K562 (cell line): ENCODE results near the gene BECN2. TPM values are rescaled to one million over a fixed set of nuclear protein-coding genes. Genes with fewer than 3 reads are reported as not detected.

ENCODE experiments used
- BRD9 ChIP-seq: fragments of 450-650 bp; IDR thresholded peaks from 2 replicates; pipeline ENCODE4 v1.6.1; 2018; ENCODE audit warnings: low read depth; ENCODE audit not compliant: partially characterized antibody
- CBX5 ChIP-seq: IDR thresholded peaks from 2 replicates; pipeline ENCODE4 v1.6.1; 2014; ENCODE audit warnings: low read depth, borderline replicate concordance
- CREB3L1 ChIP-seq: fragments of 450-650 bp; IDR thresholded peaks from 2 replicates; pipeline ENCODE4 v1.6.1; 2014; ENCODE audit warnings: low read depth, mild to moderate bottlenecking, moderate library complexity, borderline replicate concordance
- GATAD2B ChIP-seq: fragments of 450-650 bp; IDR thresholded peaks from 2 replicates; pipeline ENCODE4 v1.6.1; 2017; ENCODE audit warnings: mild to moderate bottlenecking, borderline replicate concordance
- HMGN3 ChIP-seq: IDR thresholded peaks from 2 replicates; pipeline ENCODE4 v1.6.1; 2011; ENCODE audit warnings: borderline replicate concordance, low read depth, mild to moderate bottlenecking, mixed read lengths, low read length; ENCODE audit not compliant: insufficient read length; ENCODE audit errors: extremely low read depth
- IRF2 ChIP-seq: sonication (generic); formaldehyde crosslinking; IDR thresholded peaks from 2 replicates; pipeline ENCODE4 v1.8.1; 2022; ENCODE audit warnings: mild to moderate bottlenecking, missing genetic modification reagents
- KDM2B ChIP-seq: fragments of 250-450 bp; sonication (Bioruptor Pico); IDR thresholded peaks from 2 replicates; pipeline ENCODE4 v1.8.0; 2021; ENCODE audit warnings: mild to moderate bottlenecking, moderate library complexity
- MCM5 ChIP-seq: fragments of 450-650 bp; IDR thresholded peaks from 2 replicates; pipeline ENCODE4 v1.6.1; 2016; ENCODE audit warnings: low read depth
- NCOA1 ChIP-seq: fragments of 450-650 bp; IDR thresholded peaks from 2 replicates; pipeline ENCODE4 v1.6.1; 2016; ENCODE audit warnings: low read depth
- NCOA4 ChIP-seq: fragments of 450-650 bp; IDR thresholded peaks from 2 replicates; pipeline ENCODE4 v1.6.1; 2018; ENCODE audit warnings: mild to moderate bottlenecking; ENCODE audit not compliant: partially characterized antibody
- NEUROD1 ChIP-seq: fragments of 150-350 bp; IDR thresholded peaks from 2 replicates; pipeline ENCODE4 v1.6.1; 2014; ENCODE audit warnings: borderline replicate concordance, low read length, low read depth; ENCODE audit not compliant: partially characterized antibody
- PHF20 ChIP-seq: fragments of 450-650 bp; IDR thresholded peaks from 2 replicates; pipeline ENCODE4 v1.6.1; 2018; ENCODE audit not compliant: partially characterized antibody
- POLR2B ChIP-seq: fragments of 450-650 bp; IDR thresholded peaks from 2 replicates; pipeline ENCODE4 v1.6.1; 2018; ENCODE audit warnings: low read depth; ENCODE audit not compliant: partially characterized antibody
- REST ChIP-seq, 2 experiments: fragments of 450-650 bp; formaldehyde crosslinking in 1 of 2; IDR thresholded peaks; 2 replicates each; pipeline versions ENCODE4 v1.4.0 to v1.6.1; 2014 to 2020; ENCODE audit warnings: mild to moderate bottlenecking in 2 of 2, borderline replicate concordance in 1 of 2, low read depth in 1 of 2
- SMARCA4 ChIP-seq: fragments of 450-650 bp; IDR thresholded peaks from 2 replicates; pipeline ENCODE4 v1.6.1; 2016
- SOX6 ChIP-seq: fragments of 450-650 bp; IDR thresholded peaks from 2 replicates; pipeline ENCODE4 v1.6.1; 2014; ENCODE audit warnings: mild to moderate bottlenecking
- TEAD4 ChIP-seq, 2 experiments: sonication (generic) in 1 of 2; formaldehyde crosslinking in 1 of 2; IDR thresholded peaks; 2 replicates each; pipeline versions ENCODE4 v1.6.1 to v1.8.0; 2012 to 2022; ENCODE audit warnings: borderline replicate concordance in 1 of 2, inconsistent platforms in 1 of 2, low read length in 1 of 2, mild to moderate bottlenecking in 1 of 2, missing genetic modification reagents in 1 of 2
- TSC22D4 ChIP-seq: fragments of 450-650 bp; IDR thresholded peaks from 2 replicates; pipeline ENCODE4 v1.6.1; 2016; ENCODE audit warnings: missing genetic modification characterization, missing biosample characterization, control low read depth
- ZFX ChIP-seq: sonication (generic); formaldehyde crosslinking; IDR thresholded peaks from 2 replicates; pipeline ENCODE4 v1.8.0; 2022; ENCODE audit warnings: mild to moderate bottlenecking, missing genetic modification reagents, moderate library complexity
- ZNF134 ChIP-seq: fragments of 250-450 bp; sonication (Bioruptor Pico); conservative IDR thresholded peaks from 2 replicates; pipeline ENCODE4 v1.4.0; 2020
- ZNF583 ChIP-seq: fragments of 250-450 bp; sonication (Bioruptor Pico); IDR thresholded peaks from 2 replicates; pipeline ENCODE4 v1.4.0; 2020
- polyA plus RNA-seq, 8 experiments: library from polyadenylated mRNA; depleted of rRNA in 4 of 8; stranded (reverse) in 5 of 8; unstranded in 3 of 8; fragments of >200 nt; fragmentation: Nextera tagmentation in 2 of 8; fragmentation: Illumina TruSeq in 1 of 8; extraction: Ambion mirVana in 2 of 8; extraction: Trizol in 1 of 8; gene quantifications; 2 replicates each; pipeline versions ENCODE4 v1.2.1 to v1.2.3, GENCODE V29; 2011 to 2014; ENCODE audit warnings: inconsistent platforms in 1 of 8, missing spikeins in 1 of 8
- total RNA-seq, 7 experiments: library from RNA; depleted of rRNA in 6 of 7; stranded (reverse); fragments of >200 nt in 6 of 7; fragmentation: Illumina TruSeq in 2 of 7; extraction: Trizol in 2 of 7; gene quantifications; 2 replicates each; pipeline versions ENCODE4 v1.2.1 to v1.2.3, GENCODE V29; 2011 to 2021; ENCODE audit warnings: low replicate concordance in 1 of 7

BECN2 gene
- total and polyA plus RNA-seq, 9 of the 15 experiments (the other 6 are each of a cell fraction or from before 2014, with no cell fraction given): not detected

- TF ChIP-seq CBX5: peak; percentile 61; the same call in 1 of the 2 replicates
- TF ChIP-seq TSC22D4 (tag): no peak
- TF ChIP-seq HMGN3: peak; percentile 16
- peak; percentile 66 for TF ChIP-seq PHF20
- no peak for TF ChIP-seq GATAD2B
- TF ChIP-seq SOX6: peak; percentile 69; the same call in 1 of the 2 replicates
- peak; percentile 84 for TF ChIP-seq SMARCA4
- TF ChIP-seq ZNF583 (CRISPR knock-in tag): no peak
- TF ChIP-seq NCOA4: no peak
- no peak for TF ChIP-seq ZNF134 (CRISPR knock-in tag)
- no peak for TF ChIP-seq MCM5
- peak; percentile 51 for TF ChIP-seq TEAD4 (IDR thresholded peaks at IDR 0.05; ENCODE audit: low read length)
- no peak for TF ChIP-seq TEAD4 (CRISPR knock-in tag; IDR thresholded peaks at IDR 0.05; ENCODE audit: borderline replicate concordance)
- TF ChIP-seq REST (IDR thresholded peaks at IDR 0.05; ENCODE audit: borderline replicate concordance): peak; percentile 68
- no peak for TF ChIP-seq REST (CRISPR knock-in tag; IDR thresholded peaks at IDR 0.05; ENCODE audit: low read depth)
- TF ChIP-seq ZFX: no peak
- TF ChIP-seq KDM2B (CRISPR knock-in tag): no peak
- no peak for TF ChIP-seq NEUROD1
- no peak for TF ChIP-seq POLR2B
- 0 out of 2 replicates have a peak, but pooled peaks have one; percentile 32 for TF ChIP-seq NCOA1
- no peak for TF ChIP-seq IRF2 (CRISPR knock-in tag)
- TF ChIP-seq BRD9: no peak
- TF ChIP-seq CREB3L1: 0 out of 2 replicates have a peak, but pooled peaks have one; percentile 49
Measured at GRCh38 chr1:241998412-241998921, 40.9 kb downstream of the BECN2 start (continued).
